ENCODE results near the gene ARHGEF26. TPM values are rescaled to one million over a fixed set of nuclear protein-coding genes. Genes with fewer than 3 reads are reported as not detected.

Gene ARHGEF26
- total RNA-seq, 1 donor from 2014 or later = not detected

GRCh38 chr3:154229217-154229590 is 108.0 kb downstream of the ARHGEF26 start:
- ChIA-PET POLR2A (no interaction called here), CTCF (no interaction called here)
- H3K27me3 Mint-ChIP-seq = peaks cover 5% of the 10 kb centered on the region
- no peak for DNase-seq
- intact Hi-C loops (cut with micrococcal nuclease) = no loop called here
- no peak overlapping the region for H3K27ac Mint-ChIP-seq
- no peak for TF ChIP-seq CTCF (IDR thresholded peaks at IDR 0.05)
- no peak for ATAC-seq (ENCODE audit: low read depth)
- H3K9me3 Mint-ChIP-seq = no peaks in the 10 kb centered on the region
- H3K4me1 Mint-ChIP-seq = no peaks in the 10 kb centered on the region
- no peaks in the 10 kb centered on the region for H3K36me3 Mint-ChIP-seq (ENCODE audit: low read depth)
- H3K4me3 Mint-ChIP-seq = no peak overlapping the region

- ChIA-PET CTCF (no interaction called here), POLR2A (no interaction called here)
- Mint-ChIP-seq H3K36me3 (ENCODE audit: low read depth) (no peaks in the 10 kb centered on the region), H3K4me3 (no peak overlapping the region), H3K4me1 (no peaks in the 10 kb centered on the region), H3K27ac (no peak overlapping the region), H3K9me3 (no peaks in the 10 kb centered on the region), H3K27me3 (peaks cover 8% of the 10 kb centered on the region)
- no peak for TF ChIP-seq CTCF (IDR thresholded peaks at IDR 0.05)
- DNase-seq (no peak), ATAC-seq (ENCODE audit: low read depth) (no peak)
- intact Hi-C loops (cut with micrococcal nuclease) = no loop called here
Observed at GRCh38 chr3:154235330-154235729, 114.1 kb downstream of the ARHGEF26 start.

- Mint-ChIP-seq H3K9me3 (no peaks in the 10 kb centered on the region), H3K4me1 (no peaks in the 10 kb centered on the region), H3K27me3 (peaks cover 6% of the 10 kb centered on the region), H3K4me3 (no peak overlapping the region), H3K27ac (no peak overlapping the region), H3K36me3 (ENCODE audit: low read depth) (no peaks in the 10 kb centered on the region)
- ATAC-seq (ENCODE audit: low read depth) (no peak), DNase-seq (no peak)
- CTCF ChIA-PET = no interaction called here
- TF ChIP-seq CTCF (IDR thresholded peaks at IDR 0.05) = no peak
- intact Hi-C loops (cut with micrococcal nuclease) = no loop called here
- POLR2A ChIA-PET = no interaction called here
Observed at GRCh38 chr3:154236331-154236730, 115.1 kb downstream of the ARHGEF26 start.

- no peak for TF ChIP-seq CTCF (IDR thresholded peaks at IDR 0.05)
- ChIA-PET POLR2A (no interaction called here), CTCF (no interaction called here)
Observed at GRCh38 chr3:154240235-154240634, 119.0 kb downstream of the ARHGEF26 start.

GRCh38 chr3:154241496-154241895 is 120.3 kb downstream of the ARHGEF26 start:
- POLR2A ChIA-PET = no interaction called here
- CTCF ChIA-PET = no interaction called here
- TF ChIP-seq CTCF (IDR thresholded peaks at IDR 0.05) = no peak
- Mint-ChIP-seq H3K27ac (no peak overlapping the region), H3K4me1 (no peaks in the 10 kb centered on the region), H3K36me3 (ENCODE audit: low read depth) (no peaks in the 10 kb centered on the region), H3K27me3 (no peaks in the 10 kb centered on the region), H3K4me3 (no peak overlapping the region), H3K9me3 (no peaks in the 10 kb centered on the region)
- DNase-seq = no peak
- no peak for ATAC-seq (ENCODE audit: low read depth)
- intact Hi-C loops (cut with micrococcal nuclease) = no loop called here

More at GRCh38 chr3:154240235-154240634, 119.0 kb downstream of the ARHGEF26 start:
- Mint-ChIP-seq H3K27ac (no peak overlapping the region), H3K27me3 (no peaks in the 10 kb centered on the region), H3K4me1 (no peaks in the 10 kb centered on the region), H3K4me3 (no peak overlapping the region), H3K9me3 (no peaks in the 10 kb centered on the region), H3K36me3 (ENCODE audit: low read depth) (no peaks in the 10 kb centered on the region)
- no peak for ATAC-seq (ENCODE audit: low read depth)
- intact Hi-C loops (cut with micrococcal nuclease) = no loop called here
- no peak for DNase-seq

Data from activated B cell treated with CpG ODN at 0.5 μM for 24 hours (primary cell).